HG02938 (cell line): ENCODE data around the gene FMO3.

Source experiments
- ATAC-seq: cut with Tn5 transposase; IDR thresholded peaks from one replicate; pipeline ENCODE4 v1.9.1; 2021; ENCODE audit warnings: mild to moderate bottlenecking, moderate library complexity; ENCODE audit not compliant: unreplicated experiment

FMO3 gene

GRCh38 chr1:171155484-171155883, 64.8 kb downstream of the FMO3 start:
- no peak for ATAC-seq

- no peak for ATAC-seq
Measured at GRCh38 chr1:171158096-171158495, 67.4 kb downstream of the FMO3 start.

DNA sequence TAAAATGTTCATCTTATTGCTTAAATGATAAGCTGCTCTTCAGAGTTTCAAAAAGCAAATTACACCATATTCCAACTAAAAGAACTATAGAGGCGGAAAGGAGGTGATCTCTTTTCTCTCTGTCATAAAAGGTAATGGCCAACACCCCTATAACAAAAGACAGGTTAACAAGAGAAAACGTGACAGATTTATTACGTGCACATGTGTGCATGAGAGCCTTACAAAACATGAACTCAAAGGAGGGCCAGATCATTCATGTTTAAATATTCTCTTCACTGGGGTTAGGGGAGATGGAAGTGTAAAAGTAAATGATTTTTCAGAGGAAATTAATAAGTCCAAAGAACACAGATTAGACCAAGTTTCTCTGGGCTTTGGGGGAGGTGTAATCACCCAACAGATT, 67.8 kb downstream of the FMO3 start:
- no peak for ATAC-seq

- no peak for ATAC-seq
Measured at GRCh38 chr1:171159148-171159547, 68.4 kb downstream of the FMO3 start.

DNA sequence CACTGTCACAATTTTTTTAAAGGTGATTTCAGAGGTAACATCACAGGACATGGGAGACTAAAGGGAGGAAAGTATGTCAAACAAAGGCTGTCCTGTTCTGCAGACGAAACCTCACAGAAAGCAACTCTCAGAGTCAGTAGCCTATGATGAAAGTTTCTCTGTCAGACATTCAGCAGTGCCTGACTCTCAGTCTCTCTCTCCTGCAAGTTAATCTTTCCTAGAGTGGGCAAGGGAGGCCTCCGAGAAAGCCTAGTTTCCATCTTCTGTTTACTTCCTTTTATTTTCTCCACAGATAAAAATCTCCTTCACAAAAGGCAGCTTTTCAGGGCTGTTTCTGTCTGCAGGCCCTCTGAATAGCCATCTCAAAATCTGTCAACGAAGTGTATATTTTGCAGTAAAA, 69.5 kb downstream of the FMO3 start:
- no peak for ATAC-seq

GRCh38 chr1:171160639-171161354, 70.1 kb downstream of the FMO3 start:
- ATAC-seq: no peak

- ATAC-seq: no peak
Measured at GRCh38 chr1:171161431-171161830, 70.7 kb downstream of the FMO3 start.

DNA sequence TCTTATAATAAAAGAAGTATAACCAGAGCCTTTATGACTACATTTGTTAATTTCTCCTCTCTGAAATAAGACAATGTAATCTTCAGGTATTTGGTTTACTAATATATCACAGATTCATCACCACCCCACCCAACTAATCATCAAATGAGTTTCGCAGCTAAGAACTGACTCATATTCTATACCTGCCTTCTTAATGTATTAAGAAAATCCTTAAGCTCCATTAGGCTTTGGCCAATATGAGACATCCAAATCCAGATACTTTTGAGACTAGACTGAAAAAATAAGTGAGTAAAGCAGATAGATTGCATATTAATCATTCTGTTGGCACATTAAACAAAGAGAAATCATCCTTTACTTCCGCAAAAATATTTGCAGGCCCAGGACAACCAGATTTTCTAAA, 75.7 kb downstream of the FMO3 start:
- ATAC-seq: no peak
